KOPT-K1 (cell line): ENCODE data around the gene ARHGEF11.

Source experiments
- H3K27ac ChIP-seq: fragments of 200-600 bp; sonication (generic); 2 replicates; pipeline ENCODE4 v1.5.1; 2016; ENCODE audit warnings: antibody characterized with exemption, mild to moderate bottlenecking, low read depth, low read length; ENCODE audit not compliant: poor library complexity, severe bottlenecking
- H3K36me3 ChIP-seq: fragments of 200-600 bp; sonication (generic); 2 replicates; pipeline ENCODE4 v1.5.1; 2017; ENCODE audit warnings: antibody characterized with exemption, mild to moderate bottlenecking, low read length, moderate library complexity; ENCODE audit not compliant: insufficient read depth
- H3K9me3 ChIP-seq: fragments of 200-600 bp; sonication (generic); 2 replicates; pipeline ENCODE4 v1.5.1; 2017; ENCODE audit warnings: antibody characterized with exemption, low read length, mild to moderate bottlenecking; ENCODE audit not compliant: insufficient read depth, poor library complexity, severe bottlenecking

ARHGEF11 gene

GRCh38 chr1:156911577-156912298 lies 133.8 kb downstream of the ARHGEF11 start:
- no peaks in the 10 kb centered on the region for H3K9me3 ChIP-seq
- no peaks in the 10 kb centered on the region for H3K36me3 ChIP-seq
- no peak overlapping the region for H3K27ac ChIP-seq

- H3K36me3 ChIP-seq = no peaks in the 10 kb centered on the region
- H3K27ac ChIP-seq = no peak overlapping the region
- H3K9me3 ChIP-seq = no peaks in the 10 kb centered on the region
These were observed 135.2 kb downstream of the ARHGEF11 start for GRCh38 chr1:156910309-156910782.

DNA sequence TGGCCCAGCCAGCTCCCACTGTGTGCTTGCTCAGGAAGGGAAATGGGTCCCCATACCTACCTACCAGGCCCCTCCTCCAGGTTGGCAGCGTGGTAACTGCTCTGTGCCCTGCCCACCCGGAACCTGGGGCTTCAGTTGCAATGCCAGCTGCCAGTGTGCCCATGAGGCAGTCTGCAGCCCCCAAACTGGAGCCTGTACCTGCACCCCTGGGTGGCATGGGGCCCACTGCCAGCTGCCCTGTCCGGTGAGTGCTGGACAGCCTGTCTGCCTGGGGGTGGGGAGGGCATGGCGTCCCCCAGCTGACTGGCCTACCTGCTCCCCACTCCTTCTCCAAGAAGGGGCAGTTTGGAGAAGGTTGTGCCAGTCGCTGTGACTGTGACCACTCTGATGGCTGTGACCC lies 135.9 kb downstream of the ARHGEF11 start:
- Histone ChIP-seq H3K9me3 (no peaks in the 10 kb centered on the region), H3K36me3 (no peaks in the 10 kb centered on the region), H3K27ac (no peak overlapping the region)

GRCh38 chr1:156908955-156909354 lies 136.6 kb downstream of the ARHGEF11 start:
- H3K27ac ChIP-seq = no peak overlapping the region
- H3K36me3 ChIP-seq = no peaks in the 10 kb centered on the region
- no peaks in the 10 kb centered on the region for H3K9me3 ChIP-seq

DNA sequence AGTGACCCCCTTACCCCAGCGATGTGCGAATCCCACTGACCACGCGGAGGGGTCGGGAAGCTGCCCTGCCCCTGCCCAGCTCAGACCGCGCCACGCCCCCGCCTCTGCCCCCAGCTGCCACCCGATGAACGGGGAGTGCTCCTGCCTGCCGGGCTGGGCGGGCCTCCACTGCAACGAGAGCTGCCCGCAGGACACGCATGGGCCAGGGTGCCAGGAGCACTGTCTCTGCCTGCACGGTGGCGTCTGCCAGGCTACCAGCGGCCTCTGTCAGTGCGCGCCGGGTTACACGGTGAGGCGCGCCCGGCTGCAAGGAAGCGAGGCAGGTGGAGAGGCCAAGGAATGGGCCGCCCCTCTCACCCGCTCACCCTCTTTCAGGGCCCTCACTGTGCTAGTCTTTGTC lies 137.0 kb downstream of the ARHGEF11 start:
- Histone ChIP-seq H3K9me3 (no peaks in the 10 kb centered on the region), H3K36me3 (no peaks in the 10 kb centered on the region), H3K27ac (no peak overlapping the region)

DNA sequence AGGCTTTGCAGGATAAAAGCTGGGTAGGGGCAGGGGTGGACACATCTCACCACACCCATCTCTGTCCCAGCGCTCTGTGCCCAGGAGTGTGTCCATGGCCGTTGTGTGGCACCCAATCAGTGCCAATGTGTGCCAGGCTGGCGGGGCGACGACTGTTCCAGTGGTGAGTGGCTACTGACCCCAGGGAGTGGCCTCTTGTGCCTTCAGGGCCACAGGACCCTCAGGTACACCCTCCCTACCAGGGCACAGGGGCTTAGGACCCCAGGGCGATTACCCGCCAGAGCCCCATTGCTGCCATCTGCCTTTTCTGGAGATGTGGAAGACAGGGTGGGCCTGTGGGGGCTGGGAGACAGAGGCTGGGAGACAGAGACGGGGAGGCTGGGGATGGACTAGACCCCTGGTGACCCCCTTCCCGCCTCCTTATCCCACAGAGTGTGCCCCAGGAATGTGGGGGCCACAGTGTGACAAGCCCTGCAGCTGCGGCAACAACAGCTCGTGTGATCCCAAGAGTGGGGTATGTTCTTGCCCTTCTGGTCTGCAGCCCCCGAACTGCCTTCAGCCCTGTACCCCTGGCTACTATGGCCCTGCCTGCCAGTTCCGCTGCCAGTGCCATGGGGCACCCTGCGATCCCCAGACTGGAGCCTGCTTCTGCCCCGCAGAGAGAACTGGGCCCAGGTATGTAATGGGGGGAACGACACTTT lies 139.2 kb downstream of the ARHGEF11 start:
- Histone ChIP-seq H3K27ac (no peak overlapping the region), H3K9me3 (no peaks in the 10 kb centered on the region), H3K36me3 (no peaks in the 10 kb centered on the region)

- H3K27ac ChIP-seq = no peak overlapping the region
- H3K36me3 ChIP-seq = no peaks in the 10 kb centered on the region
- H3K9me3 ChIP-seq = no peaks in the 10 kb centered on the region
These were observed 139.9 kb downstream of the ARHGEF11 start for GRCh38 chr1:156905651-156906050.

DNA sequence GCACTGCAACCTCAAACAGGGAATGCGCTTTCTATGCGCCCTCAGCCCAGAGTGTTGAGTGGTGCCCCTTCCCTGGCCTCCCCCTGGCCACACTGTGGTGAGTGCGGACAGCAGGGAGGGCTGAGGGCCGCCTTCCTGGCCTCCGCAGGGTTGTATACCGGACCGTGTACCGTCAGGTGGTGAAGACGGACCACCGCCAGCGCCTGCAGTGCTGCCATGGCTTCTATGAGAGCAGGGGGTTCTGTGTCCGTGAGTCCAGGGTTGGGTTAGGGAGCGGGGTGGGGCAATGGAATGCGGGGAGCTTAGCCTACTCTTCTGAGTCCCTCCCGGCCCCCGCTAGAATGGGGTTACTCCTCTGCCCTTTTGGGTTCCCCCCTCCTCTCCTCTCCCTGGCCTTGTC lies 140.4 kb downstream of the ARHGEF11 start:
- Histone ChIP-seq H3K27ac (no peak overlapping the region), H3K36me3 (no peaks in the 10 kb centered on the region), H3K9me3 (no peaks in the 10 kb centered on the region)

DNA sequence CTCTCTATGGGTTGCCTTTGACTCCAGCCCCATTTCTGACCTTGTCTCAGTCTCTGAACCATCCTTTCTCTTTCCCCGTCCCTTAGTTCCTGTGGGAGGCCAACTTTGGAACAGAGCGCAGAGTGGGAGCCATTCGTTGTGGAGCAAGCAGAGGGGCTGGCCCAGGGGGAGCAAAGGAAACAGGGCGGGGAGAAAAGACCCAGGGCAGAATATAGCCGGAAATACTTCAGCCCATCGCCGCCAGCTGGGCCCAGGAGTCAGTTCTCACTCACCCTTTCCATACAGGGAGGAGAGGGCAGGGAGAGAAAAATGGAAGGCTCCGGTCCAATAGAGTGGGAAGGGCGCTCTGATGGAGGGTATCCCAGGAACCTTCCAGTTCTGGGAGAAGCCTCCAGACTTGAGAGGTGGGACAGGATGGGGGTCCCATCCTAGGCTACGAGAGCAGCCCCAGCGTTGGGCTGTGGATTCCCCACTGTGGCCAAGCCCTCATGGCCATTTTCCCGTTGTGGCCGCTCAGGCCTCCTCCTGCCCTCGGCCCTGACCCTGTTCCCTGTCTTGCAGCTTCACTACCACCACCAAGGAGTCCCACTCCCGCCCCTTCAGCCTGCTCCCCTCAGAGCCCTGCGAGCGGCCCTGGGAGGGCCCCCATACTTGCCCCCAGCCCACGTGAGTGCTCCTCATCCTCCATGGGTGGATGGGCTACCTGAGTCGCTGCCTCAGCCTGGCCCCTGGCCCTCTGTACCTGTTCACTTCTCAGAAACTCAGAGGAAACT lies 141.2 kb downstream of the ARHGEF11 start:
- no peak overlapping the region for H3K27ac ChIP-seq
- H3K9me3 ChIP-seq = no peaks in the 10 kb centered on the region
- no peaks in the 10 kb centered on the region for H3K36me3 ChIP-seq

GRCh38 chr1:156903328-156904091 lies 142.0 kb downstream of the ARHGEF11 start:
- Histone ChIP-seq H3K9me3 (no peaks in the 10 kb centered on the region), H3K36me3 (no peaks in the 10 kb centered on the region), H3K27ac (no peak overlapping the region)

DNA sequence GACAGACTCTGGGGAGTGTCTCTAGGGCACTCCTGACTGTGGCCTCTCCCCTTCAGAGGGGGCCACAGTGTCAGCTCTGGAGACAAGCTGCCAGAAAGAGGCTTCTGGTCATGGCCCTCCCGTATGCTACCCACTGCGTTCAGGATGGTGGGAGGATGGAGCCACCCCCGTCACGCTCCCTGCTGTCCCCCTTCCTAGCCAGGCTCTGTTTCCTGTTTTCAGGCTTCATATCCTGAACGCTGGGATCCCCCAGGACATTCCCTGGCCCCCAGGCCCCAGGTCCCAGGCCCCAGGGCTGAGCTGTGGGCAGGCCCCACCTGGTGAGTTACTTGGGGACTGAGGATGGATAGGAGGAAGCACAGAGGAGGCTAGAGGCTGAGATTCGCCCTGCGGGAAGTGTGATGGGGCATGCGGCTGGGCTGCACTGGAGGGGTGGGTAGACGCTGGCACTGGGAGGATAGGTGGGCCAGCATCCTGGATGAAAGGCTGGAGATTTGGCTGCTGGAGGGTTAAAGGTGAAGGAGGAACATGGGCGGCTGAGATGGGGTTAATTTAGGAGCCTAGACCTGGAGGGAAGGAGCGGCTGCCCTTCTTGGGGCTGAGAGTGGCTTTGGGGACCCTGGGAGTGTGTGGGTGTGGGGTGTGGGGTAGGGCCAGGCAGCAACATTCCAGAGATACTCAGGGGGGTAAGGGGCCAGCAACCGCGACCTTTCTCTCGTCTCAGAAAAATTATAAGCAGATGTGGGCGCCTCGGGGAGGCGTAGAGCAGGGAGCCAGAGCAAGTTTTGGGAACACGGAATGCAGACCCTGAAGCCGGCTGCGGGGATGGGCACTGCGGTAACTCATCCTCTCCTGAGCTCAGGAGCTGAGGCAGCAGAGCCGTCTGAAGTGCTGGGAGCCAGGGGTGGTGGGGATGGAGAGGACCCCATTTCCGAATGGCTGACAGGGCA lies 143.3 kb downstream of the ARHGEF11 start:
- Histone ChIP-seq H3K27ac (no peak overlapping the region), H3K36me3 (no peaks in the 10 kb centered on the region), H3K9me3 (no peaks in the 10 kb centered on the region)

DNA sequence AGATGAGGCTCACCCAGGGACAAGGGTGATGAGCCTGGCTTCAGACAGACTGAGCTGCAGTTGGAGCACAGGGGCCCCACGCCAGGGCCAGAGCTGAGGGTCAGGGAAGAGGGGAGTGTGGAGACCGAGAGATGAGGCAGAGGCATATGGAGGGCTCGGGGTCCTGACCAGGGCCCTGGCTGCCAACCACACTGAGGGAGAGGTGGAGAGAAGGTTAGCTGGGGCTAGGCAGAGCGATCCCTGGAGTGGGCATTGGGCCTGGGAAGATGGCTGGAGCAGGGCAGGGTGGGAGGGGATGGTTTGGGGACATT lies 144.0 kb downstream of the ARHGEF11 start:
- Histone ChIP-seq H3K36me3 (no peaks in the 10 kb centered on the region), H3K9me3 (no peaks in the 10 kb centered on the region), H3K27ac (no peak overlapping the region)

- Histone ChIP-seq H3K27ac (no peak overlapping the region), H3K9me3 (no peaks in the 10 kb centered on the region), H3K36me3 (no peaks in the 10 kb centered on the region)
These were observed 144.5 kb downstream of the ARHGEF11 start for GRCh38 chr1:156900896-156901589.
